GM18502 (cell line): ENCODE data around the gene NELL2.

Source experiments
- ATAC-seq: cut with Tn5 transposase; IDR thresholded peaks from one replicate; pipeline ENCODE4 v1.9.1; 2021; ENCODE audit warnings: mild to moderate bottlenecking; ENCODE audit not compliant: unreplicated experiment, poor library complexity

NELL2 gene

GRCh38 chr12:44500423-44500822, 375.7 kb downstream of the NELL2 start:
- ATAC-seq, result no peak

- no peak for ATAC-seq
Measured at GRCh38 chr12:44497044-44497443, 379.1 kb downstream of the NELL2 start.

GRCh38 chr12:44490181-44490580, 385.9 kb downstream of the NELL2 start:
- no peak for ATAC-seq

GRCh38 chr12:44488180-44488579, 387.9 kb downstream of the NELL2 start:
- ATAC-seq, result no peak

- ATAC-seq, result no peak
Measured at GRCh38 chr12:44484862-44485261, 391.3 kb downstream of the NELL2 start.

GRCh38 chr12:44477331-44477980, 398.7 kb downstream of the NELL2 start:
- no peak for ATAC-seq

- ATAC-seq, result no peak
Measured at GRCh38 chr12:44476683-44477082, 399.4 kb downstream of the NELL2 start.

GRCh38 chr12:44465139-44465538, 411.0 kb downstream of the NELL2 start:
- no peak for ATAC-seq

GRCh38 chr12:44464180-44464579, 411.9 kb downstream of the NELL2 start:
- ATAC-seq, result no peak

- no peak for ATAC-seq
Measured at GRCh38 chr12:44462729-44463128, 413.4 kb downstream of the NELL2 start.

- ATAC-seq, result no peak
Measured at GRCh38 chr12:44460261-44460660, 415.9 kb downstream of the NELL2 start.

- ATAC-seq, result no peak
Measured at GRCh38 chr12:44459569-44459968, 416.5 kb downstream of the NELL2 start.
